HL-60 (cell line): ENCODE results near the gene CEP350.

Experiments
- DNase-seq, 2 experiments: peaks; one replicate each; pipeline ENCODE4 v3.0.0-alpha.2; 2010 to 2020; ENCODE audit warnings: low read depth in 1 of 2, low spot score in 1 of 2
- H3K27ac ChIP-seq: fragments of 250-450 bp; sonication (Bioruptor Pico); replicated peaks from 2 replicates; pipeline ENCODE4 v1.5.1; 2020; ENCODE audit warnings: mild to moderate bottlenecking, moderate library complexity
- H3K27me3 ChIP-seq: fragments of 250-450 bp; sonication (Bioruptor Pico); 2 replicates; pipeline ENCODE4 v1.5.1; 2021; ENCODE audit warnings: mild to moderate bottlenecking, moderate library complexity; ENCODE audit not compliant: insufficient read depth, poor library complexity, severe bottlenecking
- H3K4me3 ChIP-seq: replicated peaks from 2 replicates; pipeline ENCODE4 v1.5.1; 2011; ENCODE audit warnings: mild to moderate bottlenecking, control low read depth, low read length; ENCODE audit not compliant: insufficient read depth
- GABPA ChIP-seq: IDR thresholded peaks from 2 replicates; pipeline ENCODE4 v1.6.1; 2012; ENCODE audit warnings: low read depth
- POLR2AphosphoS5 ChIP-seq: IDR thresholded peaks from 2 replicates; pipeline ENCODE4 v1.6.1; 2012; ENCODE audit warnings: low read depth
- REST ChIP-seq: IDR thresholded peaks from 2 replicates; pipeline ENCODE4 v1.6.1; 2012; ENCODE audit warnings: low read depth; ENCODE audit not compliant: insufficient replicate concordance
- SPI1 ChIP-seq: IDR thresholded peaks from 2 replicates; pipeline ENCODE4 v1.6.1; 2012; ENCODE audit warnings: low read depth, mild to moderate bottlenecking, borderline replicate concordance
- long read RNA-seq: library from polyadenylated mRNA; unstranded; transcript quantifications from one replicate; pipeline ENCODE4 v2.0.0, GENCODE V29; 2020
- TF ChIP-seq, protein P1 (sequence below): IDR thresholded peaks from one replicate; pipeline ENCODE4 v1.5.1; 2011; ENCODE audit warnings: low read length, control low read depth, inconsistent platforms; ENCODE audit not compliant: insufficient read depth

CEP350 gene, protein sequence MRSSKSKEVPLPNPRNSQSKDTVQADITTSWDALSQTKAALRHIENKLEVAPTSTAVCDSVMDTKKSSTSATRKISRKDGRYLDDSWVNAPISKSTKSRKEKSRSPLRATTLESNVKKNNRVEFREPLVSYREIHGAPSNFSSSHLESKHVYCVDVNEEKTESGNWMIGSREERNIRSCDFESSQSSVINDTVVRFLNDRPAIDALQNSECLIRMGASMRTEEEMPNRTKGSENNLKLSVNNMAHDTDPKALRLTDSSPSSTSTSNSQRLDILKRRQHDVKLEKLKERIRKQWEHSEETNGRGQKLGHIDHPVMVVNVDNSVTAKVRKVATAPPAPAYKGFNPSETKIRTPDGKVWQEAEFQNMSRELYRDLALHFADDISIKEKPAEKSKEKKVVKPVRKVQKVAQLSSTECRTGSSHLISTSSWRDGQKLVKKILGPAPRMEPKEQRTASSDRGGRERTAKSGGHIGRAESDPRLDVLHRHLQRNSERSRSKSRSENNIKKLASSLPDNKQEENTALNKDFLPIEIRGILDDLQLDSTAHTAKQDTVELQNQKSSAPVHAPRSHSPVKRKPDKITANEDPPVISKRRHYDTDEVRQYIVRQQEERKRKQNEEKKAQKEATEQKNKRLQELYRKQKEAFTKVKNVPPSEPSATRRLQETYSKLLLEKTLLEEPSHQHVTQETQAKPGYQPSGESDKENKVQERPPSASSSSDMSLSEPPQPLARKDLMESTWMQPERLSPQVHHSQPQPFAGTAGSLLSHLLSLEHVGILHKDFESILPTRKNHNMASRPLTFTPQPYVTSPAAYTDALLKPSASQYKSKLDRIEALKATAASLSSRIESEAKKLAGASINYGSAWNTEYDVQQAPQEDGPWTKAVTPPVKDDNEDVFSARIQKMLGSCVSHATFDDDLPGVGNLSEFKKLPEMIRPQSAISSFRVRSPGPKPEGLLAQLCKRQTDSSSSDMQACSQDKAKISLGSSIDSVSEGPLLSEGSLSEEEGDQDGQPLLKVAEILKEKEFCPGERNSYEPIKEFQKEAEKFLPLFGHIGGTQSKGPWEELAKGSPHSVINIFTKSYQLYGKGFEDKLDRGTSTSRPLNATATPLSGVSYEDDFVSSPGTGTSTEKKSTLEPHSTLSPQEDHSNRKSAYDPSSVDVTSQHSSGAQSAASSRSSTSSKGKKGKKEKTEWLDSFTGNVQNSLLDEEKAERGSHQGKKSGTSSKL (N-terminal part only)
- long read RNA-seq, partial matches to known transcripts: 12 of 21 reads
- long read RNA-seq, other reads (novel, unspliced or antisense): 9 of 21 reads

- Histone ChIP-seq H3K27ac (peak within 1 kb of the TSS; percentile 94), H3K27me3 (no peaks in the 10 kb centered on the region), H3K4me3 (peak within 1 kb of the TSS; percentile 92)
- TF ChIP-seq GABPA (no peak), REST (peak; percentile 70), POLR2AphosphoS5 (peak; percentile 100)
- TF ChIP-seq, protein P1, sequence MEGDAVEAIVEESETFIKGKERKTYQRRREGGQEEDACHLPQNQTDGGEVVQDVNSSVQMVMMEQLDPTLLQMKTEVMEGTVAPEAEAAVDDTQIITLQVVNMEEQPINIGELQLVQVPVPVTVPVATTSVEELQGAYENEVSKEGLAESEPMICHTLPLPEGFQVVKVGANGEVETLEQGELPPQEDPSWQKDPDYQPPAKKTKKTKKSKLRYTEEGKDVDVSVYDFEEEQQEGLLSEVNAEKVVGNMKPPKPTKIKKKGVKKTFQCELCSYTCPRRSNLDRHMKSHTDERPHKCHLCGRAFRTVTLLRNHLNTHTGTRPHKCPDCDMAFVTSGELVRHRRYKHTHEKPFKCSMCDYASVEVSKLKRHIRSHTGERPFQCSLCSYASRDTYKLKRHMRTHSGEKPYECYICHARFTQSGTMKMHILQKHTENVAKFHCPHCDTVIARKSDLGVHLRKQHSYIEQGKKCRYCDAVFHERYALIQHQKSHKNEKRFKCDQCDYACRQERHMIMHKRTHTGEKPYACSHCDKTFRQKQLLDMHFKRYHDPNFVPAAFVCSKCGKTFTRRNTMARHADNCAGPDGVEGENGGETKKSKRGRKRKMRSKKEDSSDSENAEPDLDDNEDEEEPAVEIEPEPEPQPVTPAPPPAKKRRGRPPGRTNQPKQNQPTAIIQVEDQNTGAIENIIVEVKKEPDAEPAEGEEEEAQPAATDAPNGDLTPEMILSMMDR: no peak
- peak; percentile 98 to 99 for DNase-seq
Measured at GRCh38 chr1:179954493-179955286, at the start of gene CEP350. Gene CEP350 (plus strand): TSS chr1:179954810. CDS start chr1:179986182, 31,372 bp downstream.

DNA sequence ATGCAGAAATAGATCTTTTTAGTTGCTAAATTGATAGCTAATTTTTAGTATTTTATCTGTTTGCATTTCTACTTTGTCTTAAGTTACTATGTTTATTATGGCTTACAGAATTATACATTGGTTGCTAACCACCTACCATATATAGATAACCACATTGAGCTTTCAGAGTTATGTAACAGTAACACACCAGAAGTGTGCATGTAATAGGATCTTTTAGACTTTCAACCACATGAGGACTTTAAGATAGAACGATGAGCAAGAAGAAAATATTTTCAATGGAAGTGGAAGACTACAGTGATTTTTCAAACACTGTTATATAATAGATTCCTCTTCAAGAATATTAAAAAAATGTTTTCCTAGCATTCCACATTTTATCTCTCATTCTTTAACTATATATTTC, 43.7 kb upstream of the CEP350 start:
- DNase-seq: no peak
- H3K27me3 ChIP-seq: no peaks in the 10 kb centered on the region
- peak overlapping the region; percentile 26 for H3K27ac ChIP-seq
- TF ChIP-seq POLR2AphosphoS5 (no peak), GABPA (no peak), REST (no peak), SPI1 (no peak)
- TF ChIP-seq, protein P1: no peak
- no peak overlapping the region for H3K4me3 ChIP-seq

- DNase-seq: no peak
- Histone ChIP-seq H3K27me3 (no peaks in the 10 kb centered on the region), H3K4me3 (no peak overlapping the region), H3K27ac (no peak overlapping the region)
- TF ChIP-seq, protein P1: no peak
- no peak for TF ChIP-seq SPI1
- no peak for TF ChIP-seq POLR2AphosphoS5
- TF ChIP-seq REST: no peak
- no peak for TF ChIP-seq GABPA
Measured at GRCh38 chr1:179911812-179912211, 42.8 kb upstream of the CEP350 start.
